Muscle of back (tissue), 11 donors: ENCODE data around the gene NDUFV3. TPM values are rescaled to one million over a fixed set of nuclear protein-coding genes. Genes with fewer than 3 reads are reported as not detected.
"Not testable (repeated sequence)": the region's sequence is repeated elsewhere in the genome, so short reads cannot be mapped to it uniquely, and the experiment has no call there.

ENCODE experiments used
- DNase-seq, 3 donors: peaks; one replicate each; pipeline versions ENCODE4 v3.0.0 to v3.0.0-alpha.2; 2013
- polyA plus RNA-seq, 10 donors: library from polyadenylated mRNA; unstranded; fragments of 120-200 nt; gene quantifications; one replicate each; pipeline ENCODE4 v1.2.1, GENCODE V29; 2013; ENCODE audit not compliant: insufficient read length in 10 of 10

NDUFV3 gene
- polyA plus RNA-seq, 10 donors, result 22.1 to 38.2 (median 32.4) TPM

DNA sequence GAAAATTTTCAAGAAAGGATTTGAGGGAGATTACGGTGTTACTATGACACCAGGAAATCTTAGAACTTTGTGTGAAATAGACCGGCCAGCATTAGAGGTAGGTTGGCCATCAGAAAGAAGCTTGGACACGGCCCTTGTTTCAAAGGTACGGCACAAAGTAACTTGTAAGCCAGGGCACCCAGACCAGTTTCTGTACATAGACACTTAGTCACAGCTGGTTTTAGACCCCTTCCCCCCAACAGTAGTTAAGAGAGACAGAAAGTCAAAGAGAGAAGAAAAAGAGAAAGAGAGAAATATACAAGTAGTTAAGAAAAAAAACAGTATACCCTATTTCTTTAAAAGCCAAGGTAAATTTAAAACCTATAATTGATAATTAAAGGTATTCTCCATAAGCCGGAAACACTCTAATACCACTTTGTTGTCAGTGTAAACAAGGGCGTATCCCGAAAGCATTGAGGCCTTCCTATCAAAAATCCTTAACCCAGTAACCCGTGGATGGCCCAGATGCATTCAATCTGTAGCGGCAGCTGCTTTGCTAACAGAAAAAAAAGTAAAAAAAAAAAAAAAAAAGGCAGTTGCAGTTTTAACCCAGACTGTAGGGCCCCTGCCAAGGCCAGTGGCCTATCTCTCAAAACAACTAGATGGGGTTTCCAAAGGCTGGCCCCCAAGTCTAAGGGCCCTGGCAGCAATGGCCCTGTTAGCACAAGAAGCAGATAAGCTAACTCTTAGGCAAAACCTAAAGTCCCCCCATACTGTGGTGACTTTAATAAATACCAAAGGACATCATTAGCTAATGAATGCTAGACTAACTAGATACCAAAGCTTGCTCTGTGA, 40.2 kb downstream of the NDUFV3 start:
- DNase-seq, result peak in 1 of 3 donors; percentile 34

DNA sequence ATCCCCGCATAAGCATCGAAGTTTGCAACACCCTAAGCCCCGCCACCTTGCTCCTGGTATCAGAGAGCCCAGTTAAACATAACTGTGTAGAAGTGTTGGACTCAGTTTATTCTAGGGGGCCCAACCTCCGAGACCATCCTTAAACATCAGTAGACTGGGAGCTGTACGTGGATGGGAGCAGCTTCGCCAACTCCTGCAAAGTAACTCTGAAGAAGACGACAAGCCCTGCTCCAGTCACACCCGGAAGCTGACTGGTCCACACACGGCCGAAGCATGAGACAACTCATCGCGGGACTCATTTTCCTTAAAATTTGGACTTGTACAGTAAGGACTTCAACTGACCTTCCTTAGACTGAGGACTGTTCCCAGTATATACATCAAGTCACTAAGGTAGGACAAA, 40.9 kb downstream of the NDUFV3 start:
- not testable (repeated sequence) for DNase-seq

DNA sequence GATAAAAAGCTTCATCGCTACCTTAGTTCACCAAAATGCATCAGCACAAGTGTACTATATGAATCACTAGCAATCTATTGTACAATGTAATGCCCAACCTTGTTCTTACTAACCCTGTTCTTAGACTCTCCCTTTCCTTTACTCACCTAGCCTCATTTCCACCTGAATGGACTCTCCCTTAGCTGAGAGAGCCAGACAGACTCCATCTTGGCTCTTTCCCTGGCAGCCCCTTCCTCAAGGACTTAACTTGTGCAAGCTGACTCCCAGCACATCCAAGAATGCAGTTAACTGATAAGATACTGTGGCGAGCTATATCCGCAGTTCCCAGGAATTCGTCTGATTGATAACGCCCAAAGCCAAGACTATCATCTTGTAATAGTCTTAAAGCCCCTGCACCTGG, 43.3 kb downstream of the NDUFV3 start:
- not testable (repeated sequence) for DNase-seq

DNA sequence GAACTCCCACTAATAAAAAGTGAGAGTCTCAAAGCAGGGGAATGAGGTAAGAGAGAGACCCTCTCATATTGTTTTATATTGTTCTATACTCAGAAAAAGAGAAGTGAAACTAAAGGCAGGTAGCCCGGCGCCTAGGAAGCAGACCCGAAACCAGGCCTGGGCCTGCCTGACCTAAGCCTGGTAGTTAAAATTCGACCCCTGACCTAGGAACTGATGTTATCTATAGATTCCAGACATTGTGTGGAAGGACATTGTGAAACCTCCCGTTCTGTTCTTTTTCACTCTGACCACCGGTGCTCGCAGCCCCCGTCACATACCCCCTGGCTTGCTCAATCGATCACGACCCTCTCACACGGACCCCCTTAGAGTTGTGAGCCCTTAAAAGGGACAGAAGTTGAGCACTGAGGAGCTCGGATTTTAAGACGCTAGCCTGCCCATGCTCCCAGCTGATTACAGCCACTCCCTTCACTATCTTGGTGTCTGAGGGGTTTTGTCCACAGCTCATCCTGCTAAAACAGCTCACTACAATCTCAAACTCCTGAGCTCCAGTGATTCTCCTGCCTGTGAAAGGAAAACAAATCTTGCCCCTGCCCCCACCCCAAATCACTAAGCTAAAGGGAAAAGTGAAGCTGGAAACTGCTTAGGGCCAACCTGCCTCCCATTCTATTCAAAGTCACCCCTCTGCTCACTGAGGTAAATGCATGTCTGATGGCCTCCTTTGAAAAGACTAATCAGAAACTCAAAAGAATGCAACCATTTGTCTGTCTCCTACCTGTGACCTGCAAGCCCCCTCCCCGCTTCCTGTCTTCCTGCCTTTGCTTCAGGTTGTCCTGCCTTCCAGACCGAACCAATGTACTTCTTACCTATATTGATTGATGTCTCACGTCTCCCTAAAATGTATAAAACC, 44.2 kb downstream of the NDUFV3 start:
- not testable (repeated sequence) for DNase-seq

- peak; percentile 72 to 93 (median 85) for DNase-seq
Observed at GRCh38 chr21:42937960-42938605, 45.0 kb downstream of the NDUFV3 start.

GRCh38 chr21:42938606-42938995, 45.5 kb downstream of the NDUFV3 start:
- not testable (repeated sequence) for DNase-seq

DNA sequence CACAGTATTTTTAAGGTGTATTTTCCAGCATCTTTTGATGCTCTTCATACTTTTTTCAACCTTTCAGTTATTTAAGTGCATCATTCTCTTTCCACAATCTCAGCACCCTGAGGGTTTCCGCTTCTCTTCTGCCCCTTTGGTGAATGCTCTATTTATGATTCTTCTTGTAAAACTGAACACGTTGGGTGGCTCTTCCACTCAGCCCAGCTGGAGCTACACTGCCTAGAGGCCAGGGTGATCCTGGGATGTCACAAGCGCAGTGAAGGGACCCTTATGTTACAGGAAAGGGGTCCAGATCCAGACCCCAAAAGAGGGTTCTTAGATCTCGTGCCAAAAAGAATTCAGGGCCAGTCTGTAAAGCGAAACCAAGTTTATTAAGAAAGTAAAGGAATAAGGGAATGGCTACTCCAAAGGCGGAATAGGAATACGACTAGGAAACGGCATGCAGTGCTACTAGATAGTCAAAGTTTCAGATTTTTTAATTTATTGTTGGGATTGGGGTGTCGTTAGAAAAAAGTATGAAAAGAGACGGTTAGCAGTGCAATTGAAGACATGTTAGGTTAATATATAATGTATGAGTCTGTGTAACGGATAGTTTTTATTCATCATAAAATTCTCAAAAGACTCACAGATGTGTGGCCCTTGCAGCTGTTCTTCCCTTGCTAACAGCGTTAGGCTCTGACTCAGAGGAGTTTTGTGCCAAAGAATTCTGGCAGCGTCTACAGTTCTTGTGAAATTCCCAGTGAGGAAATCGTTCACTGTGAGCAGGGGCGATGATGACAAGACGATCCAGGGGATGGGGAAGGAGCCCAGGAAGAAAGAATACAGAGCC, 46.7 kb downstream of the NDUFV3 start:
- peak; percentile 95 to 98 (median 98) for DNase-seq

DNA sequence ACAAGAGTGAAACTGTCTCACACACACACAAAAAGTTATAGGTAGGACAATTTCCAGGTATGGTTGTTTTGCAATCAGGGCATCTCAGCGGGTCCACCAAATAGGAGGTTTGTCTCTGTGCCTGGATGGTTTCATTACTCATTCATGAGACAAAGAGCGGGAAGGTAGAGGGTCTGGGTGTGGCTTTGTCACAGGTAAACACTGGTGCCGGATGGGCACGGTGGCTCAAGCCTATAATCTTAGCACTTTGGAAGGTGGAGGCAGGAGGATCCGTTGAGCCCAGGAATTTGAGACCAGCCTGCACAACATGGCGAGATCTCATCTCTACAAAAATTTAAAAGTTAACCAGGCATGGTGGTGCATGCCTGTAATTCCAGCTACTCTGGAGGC, 48.6 kb downstream of the NDUFV3 start:
- no peak for DNase-seq

GRCh38 chr21:42942244-42942643, 49.1 kb downstream of the NDUFV3 start:
- DNase-seq, result no peak

- DNase-seq, result not testable (repeated sequence)
Observed at GRCh38 chr21:42949094-42949755, 56.1 kb downstream of the NDUFV3 start.

DNA sequence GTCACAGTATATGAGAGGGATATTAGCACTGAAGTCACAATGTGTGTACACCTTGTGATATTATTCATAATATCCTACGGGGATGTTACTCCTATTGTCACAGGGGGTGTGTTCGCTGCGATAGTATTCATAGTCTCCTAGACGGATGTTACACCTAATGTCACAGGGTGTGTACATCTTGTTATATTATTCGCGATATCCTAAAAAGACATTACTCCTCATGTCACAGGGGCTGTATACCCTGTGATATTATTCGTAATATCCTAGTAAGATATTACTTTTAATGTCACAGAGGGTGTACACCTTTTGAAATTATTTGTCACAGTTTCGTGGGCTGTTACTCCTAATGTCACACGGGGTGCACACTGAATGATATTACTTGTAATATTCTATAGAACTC, 58.1 kb downstream of the NDUFV3 start:
- DNase-seq, result not testable (repeated sequence)

DNA sequence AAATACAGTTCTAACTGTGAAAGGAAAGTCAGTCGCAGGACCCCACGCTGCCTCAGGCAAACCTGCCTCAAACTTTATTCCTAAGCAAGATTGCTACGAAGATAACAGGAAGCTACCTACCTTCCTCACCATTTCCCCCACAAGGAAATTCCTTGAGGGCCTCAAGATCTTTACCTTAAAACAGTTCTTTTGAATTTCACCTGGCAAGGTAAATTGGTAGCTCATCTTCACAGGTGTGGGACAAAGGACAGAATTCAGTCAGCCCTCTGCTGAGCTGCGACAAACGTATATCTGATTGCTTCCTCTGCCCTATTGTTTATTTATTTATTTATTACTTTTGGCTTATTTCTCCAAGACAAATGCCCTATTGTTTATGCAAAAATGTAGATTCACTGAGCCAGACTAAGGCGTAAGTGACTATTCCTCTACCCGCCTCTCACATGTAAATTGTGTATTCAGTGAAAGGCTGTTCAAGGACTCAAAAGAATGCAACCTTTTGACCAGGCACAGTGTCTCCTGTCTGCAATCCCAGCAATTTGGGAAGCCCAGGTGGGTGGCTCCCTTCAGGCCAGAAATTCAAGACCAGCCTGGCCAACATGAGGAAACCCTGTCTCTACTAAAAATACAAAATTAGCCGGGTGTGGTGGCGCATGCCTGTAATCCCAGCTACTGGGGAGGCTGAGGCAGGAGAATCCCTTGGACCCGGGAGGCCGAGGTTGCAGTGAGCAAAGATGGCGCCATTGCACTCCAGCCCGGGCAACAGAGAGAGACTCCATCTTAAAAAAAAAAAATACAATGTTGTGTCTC, 63.9 kb downstream of the NDUFV3 start:
- no peak for DNase-seq

DNA sequence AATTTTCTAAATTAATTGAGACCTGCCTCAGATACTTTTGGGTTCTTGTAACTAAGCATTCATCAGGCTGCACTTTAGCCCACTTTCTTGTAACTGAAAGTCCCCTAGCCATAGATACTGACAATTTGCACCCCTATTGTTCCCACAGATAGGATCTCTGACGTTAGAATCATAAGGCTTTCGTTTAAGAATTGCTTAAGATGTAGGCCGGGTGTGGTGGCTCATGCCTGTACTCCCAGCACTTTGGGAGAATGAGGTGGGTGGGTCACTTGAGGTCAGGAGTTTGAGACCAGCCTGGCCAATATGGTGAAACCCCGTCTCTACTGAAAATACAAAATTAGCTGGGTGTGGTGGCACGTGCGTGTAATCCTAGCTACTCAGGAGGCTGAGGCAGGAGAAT, 65.0 kb downstream of the NDUFV3 start:
- DNase-seq, result not testable (repeated sequence)

DNA sequence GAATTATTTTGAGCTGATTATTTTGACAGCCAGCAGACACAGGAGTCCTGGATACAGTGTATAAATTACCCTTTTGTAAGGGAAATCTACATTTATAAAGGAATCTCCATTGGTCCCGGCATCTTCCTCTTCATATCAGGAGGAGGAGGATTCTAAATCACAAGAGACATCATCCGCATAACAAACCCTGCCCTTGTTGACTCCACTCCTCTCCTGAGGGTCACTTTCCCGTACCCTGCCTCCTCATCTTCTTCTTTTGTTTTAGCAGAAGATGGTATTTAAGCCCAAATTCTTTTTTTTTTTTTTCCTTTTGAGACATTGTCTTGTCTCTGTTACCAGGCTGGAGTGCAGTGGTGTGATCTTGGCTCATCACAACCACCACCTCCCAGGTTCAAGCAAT, 66.6 kb downstream of the NDUFV3 start:
- no peak for DNase-seq

GRCh38 chr21:42962380-42963007, 69.4 kb downstream of the NDUFV3 start:
- no peak for DNase-seq
